ENCODE measurements around the gene TOP2A. TPM values are rescaled to one million over a fixed set of nuclear protein-coding genes. Genes with fewer than 3 reads are reported as not detected.

The TOP2A gene
- total and polyA plus RNA-seq, 9 of the 15 experiments (the other 6 are each of a cell fraction or from before 2014, with no cell fraction given): 133 to 347 (median 259) TPM

DNA sequence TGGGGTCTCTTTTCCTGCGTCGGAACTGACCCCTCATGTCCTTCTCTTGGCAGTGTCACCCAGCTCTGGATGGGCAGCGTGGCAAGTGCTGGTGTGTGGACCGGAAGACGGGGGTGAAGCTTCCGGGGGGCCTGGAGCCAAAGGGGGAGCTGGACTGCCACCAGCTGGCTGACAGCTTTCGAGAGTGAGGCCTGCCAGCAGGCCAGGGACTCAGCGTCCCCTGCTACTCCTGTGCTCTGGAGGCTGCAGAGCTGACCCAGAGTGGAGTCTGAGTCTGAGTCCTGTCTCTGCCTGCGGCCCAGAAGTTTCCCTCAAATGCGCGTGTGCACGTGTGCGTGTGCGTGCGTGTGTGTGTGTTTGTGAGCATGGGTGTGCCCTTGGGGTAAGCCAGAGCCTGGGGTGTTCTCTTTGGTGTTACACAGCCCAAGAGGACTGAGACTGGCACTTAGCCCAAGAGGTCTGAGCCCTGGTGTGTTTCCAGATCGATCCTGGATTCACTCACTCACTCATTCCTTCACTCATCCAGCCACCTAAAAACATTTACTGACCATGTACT lies 38.8 kb upstream of the TOP2A start:
- in situ Hi-C loops (cut with MboI): no loop called here
- Histone ChIP-seq H3K4me2 (ENCODE audit: insufficient read depth, low read length) (no peak overlapping the region), H3K9me1 (ENCODE audit: control insufficient read depth, insufficient read depth, low read length) (no peaks in the 10 kb centered on the region), H3K9me3 (replicated peaks; ENCODE audit: control insufficient read depth, insufficient read depth, low read depth, low read length) (no peaks in the 10 kb centered on the region), H3K27me3 (ENCODE audit: control insufficient read depth in 2 of 2, insufficient read depth in 2 of 2, low read length in 2 of 2) (no peaks in the 10 kb centered on the region; a peak in 1 of 5 replicates), H3K4me1 (replicated peaks in 1 of 2; ENCODE audit: control insufficient read depth in 2 of 2, insufficient read depth in 2 of 2, low read length in 2 of 2) (peaks cover 0 to 10% of the 10 kb centered on the region in 2 experiments; a peak in 3 of 5 replicates), H3K4me3 (no peak overlapping the region), H3K36me3 (ENCODE audit: control insufficient read depth, insufficient read depth, low read length) (peaks cover 32% of the 10 kb centered on the region; the same call in 2 of the 3 replicates), H2AFZ (ENCODE audit: low read depth, low read length) (no peak overlapping the region), H4K20me1 (replicated peaks; ENCODE audit: control insufficient read depth, insufficient read depth, low read length) (no peaks in the 10 kb centered on the region), H3K9ac (ENCODE audit: insufficient read depth in 1 of 2, low read depth in 2 of 2, low read length in 2 of 2) (peak overlapping the region in 1 of 2 experiments; percentile 65; a peak in 1 of 4 replicates), H3K79me2 (ENCODE audit: control insufficient read depth, insufficient read depth, low read length) (no peaks in the 10 kb centered on the region), H3K27ac (ENCODE audit: extremely low read depth, low read depth, low read length) (no peak overlapping the region)
- ATAC-seq (no peak), DNase-seq (ENCODE audit: extremely low read depth in 1 of 4, low spot score in 3 of 4) (no peak), FAIRE-seq (no peak)
- intact Hi-C loops (cut with micrococcal nuclease): no loop called here
- ChIA-PET CTCF (ENCODE audit: low intra/inter-chr PET ratio) (no interaction called here), POLR2A (interaction anchor here (0.6 to 3.1 kb wide), 5 partner anchors 9 to 39 kb away, joined by 3 to 22 read pairs (median 4); partner anchors contain the start of genes IGFBP4 and TOP2A)
- TF ChIP-seq ZNF143 (CRISPR knock-in tag; IDR thresholded peaks at IDR 0.05) (no peak), CCAR2 (IDR thresholded peaks at IDR 0.05; ENCODE audit: low read depth, low read length) (no peak), HNRNPK (IDR thresholded peaks at IDR 0.05; ENCODE audit: low read depth, low read length, poor library complexity, severe bottlenecking) (no peak)
- TF ChIP-seq, protein P1, sequence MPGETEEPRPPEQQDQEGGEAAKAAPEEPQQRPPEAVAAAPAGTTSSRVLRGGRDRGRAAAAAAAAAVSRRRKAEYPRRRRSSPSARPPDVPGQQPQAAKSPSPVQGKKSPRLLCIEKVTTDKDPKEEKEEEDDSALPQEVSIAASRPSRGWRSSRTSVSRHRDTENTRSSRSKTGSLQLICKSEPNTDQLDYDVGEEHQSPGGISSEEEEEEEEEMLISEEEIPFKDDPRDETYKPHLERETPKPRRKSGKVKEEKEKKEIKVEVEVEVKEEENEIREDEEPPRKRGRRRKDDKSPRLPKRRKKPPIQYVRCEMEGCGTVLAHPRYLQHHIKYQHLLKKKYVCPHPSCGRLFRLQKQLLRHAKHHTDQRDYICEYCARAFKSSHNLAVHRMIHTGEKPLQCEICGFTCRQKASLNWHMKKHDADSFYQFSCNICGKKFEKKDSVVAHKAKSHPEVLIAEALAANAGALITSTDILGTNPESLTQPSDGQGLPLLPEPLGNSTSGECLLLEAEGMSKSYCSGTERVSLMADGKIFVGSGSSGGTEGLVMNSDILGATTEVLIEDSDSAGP (CRISPR knock-in tag; IDR thresholded peaks at IDR 0.05): no peak
- WGBS (ENCODE audit: insufficient coverage, low coverage, missing lambda C conversion rate): 79% methylated on average over 14 of the region's 16 CpGs
- no TSS peak for BruUV-seq (replicated peaks)
